GM18520 (cell line): ENCODE results near the gene GLIS1.

Experiments used
- ATAC-seq: cut with Tn5 transposase; IDR thresholded peaks from one replicate; pipeline ENCODE4 v1.9.1; 2021; ENCODE audit not compliant: unreplicated experiment

The GLIS1 gene

GRCh38 chr1:53502641-53503432 is 236.1 kb downstream of the GLIS1 start:
- no peak for ATAC-seq

- no peak for ATAC-seq
Measured at GRCh38 chr1:53501065-53502005, 237.6 kb downstream of the GLIS1 start.

DNA sequence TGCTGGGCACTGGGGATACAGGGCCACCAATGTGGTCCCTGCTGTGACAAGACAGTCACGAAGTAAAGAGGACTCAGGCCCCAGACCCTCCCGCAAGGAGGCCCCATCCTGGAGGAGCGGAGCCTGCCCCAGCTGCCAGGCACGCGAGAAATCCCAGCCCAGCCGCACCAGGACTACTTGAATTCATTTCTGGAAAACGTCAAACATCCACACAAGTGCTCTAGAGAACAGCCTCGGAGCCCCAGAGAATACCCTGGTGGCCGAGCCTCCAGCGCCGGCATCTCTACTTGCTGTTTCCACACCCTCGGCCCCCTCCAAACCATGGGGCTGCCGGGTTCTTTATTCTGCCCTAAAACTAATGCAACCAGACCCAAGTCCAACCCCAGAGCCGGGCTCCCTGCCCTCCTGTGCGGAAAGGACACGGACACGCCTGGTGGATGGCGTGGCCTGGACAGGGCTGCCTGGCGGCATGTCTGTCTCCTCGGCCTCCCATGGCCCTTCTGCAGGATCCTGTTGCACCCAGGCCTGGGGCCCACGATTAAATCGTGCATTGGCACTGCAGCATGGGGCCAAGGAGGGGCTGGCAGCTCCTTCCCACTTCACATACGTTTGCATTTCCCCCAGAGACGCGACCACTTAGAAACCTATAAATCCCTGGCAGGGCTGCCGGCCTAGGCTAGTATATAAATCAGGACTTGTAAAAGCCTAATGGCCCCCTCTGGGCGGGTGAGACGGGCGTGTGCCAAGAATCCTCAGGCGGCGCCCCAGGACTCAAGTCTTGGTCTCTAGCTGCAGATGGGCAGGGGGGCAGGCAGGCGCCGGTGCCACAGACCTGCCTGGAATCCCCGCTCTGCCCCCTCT is 238.5 kb downstream of the GLIS1 start:
- no peak for ATAC-seq

- no peak for ATAC-seq
Measured at GRCh38 chr1:53499257-53500203, 239.4 kb downstream of the GLIS1 start.

GRCh38 chr1:53498555-53499131 is 240.3 kb downstream of the GLIS1 start:
- no peak for ATAC-seq

DNA sequence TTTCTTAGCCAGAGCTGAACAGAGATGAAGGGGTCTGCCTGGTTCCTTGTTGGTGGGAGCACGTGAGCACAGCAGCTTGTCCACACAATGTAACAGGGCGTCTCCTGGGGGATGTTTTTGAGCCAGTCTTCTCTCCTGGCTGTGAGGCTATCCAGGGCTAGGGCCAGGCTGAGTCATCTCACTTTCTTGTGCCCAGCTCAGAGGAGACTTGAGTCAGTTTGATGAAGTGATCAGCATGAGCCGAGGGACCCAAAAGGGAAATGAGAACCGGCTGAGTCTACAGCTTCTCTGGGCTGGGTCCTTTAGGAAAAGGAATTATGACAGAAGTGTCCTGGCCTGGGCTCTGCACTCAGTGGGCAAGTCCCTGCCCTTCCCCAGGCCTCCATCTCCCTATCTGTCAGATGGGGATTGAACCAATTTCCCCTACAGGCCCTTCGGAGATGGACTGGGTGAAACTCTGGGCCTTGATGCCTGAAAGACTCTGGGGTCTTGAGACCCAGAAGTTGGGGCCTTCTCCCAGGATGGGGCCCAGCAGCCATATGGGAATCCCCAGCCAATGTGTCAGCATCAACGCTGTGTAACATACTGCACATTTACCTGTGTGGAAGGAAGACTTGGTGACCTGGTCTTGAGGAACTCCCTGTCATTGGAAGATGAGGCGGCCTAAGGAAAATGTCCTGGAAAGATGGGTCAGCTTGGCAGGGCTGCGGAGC is 243.2 kb downstream of the GLIS1 start:
- ATAC-seq = no peak

GRCh38 chr1:53490351-53490750 is 248.6 kb downstream of the GLIS1 start:
- no peak for ATAC-seq

GRCh38 chr1:53486395-53487026 is 252.5 kb downstream of the GLIS1 start:
- ATAC-seq = no peak

DNA sequence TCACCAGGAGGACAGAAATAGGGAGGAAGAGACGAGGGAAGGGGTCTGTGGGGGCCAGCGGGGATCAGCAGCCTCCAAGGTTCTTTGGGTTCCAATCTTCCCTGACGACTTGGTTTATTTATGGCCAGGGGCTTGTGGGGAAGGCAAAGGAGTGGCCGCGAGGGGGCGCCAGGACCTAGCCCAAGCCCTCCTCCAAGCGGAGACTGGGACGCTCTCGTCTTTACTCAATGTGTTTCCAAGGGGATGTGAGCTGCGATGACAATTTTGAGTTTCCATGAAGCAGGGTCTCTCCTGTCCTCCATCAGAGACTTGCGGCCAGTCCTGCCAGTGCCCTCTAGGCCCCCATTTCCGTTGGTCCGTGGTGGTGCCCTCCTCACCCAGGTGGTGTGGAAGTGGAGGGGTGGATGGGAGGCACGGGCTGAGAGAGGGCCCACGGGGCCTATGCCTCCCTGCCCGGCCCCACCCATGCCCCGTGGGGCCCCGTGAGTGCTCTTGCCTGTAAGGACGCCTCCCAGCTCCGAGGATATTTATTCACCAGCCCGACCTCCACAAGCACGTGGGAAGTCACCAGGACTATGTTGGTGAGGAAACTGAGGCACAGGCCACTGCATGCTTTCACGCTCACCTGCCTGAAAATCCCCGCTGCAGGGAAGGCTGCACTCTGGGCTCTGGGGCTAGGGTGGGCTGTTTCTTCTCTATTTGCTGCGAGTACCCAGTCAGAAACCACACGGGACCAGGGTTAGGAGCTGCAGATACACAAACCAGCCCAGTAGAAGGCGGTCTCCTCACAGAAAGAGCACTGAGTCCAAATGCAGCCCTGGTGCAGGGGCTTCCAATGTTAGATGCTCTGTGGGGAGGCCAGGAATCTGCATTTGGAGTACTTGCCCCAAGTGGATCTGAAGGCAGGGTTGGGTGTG is 253.2 kb downstream of the GLIS1 start:
- ATAC-seq = no peak

DNA sequence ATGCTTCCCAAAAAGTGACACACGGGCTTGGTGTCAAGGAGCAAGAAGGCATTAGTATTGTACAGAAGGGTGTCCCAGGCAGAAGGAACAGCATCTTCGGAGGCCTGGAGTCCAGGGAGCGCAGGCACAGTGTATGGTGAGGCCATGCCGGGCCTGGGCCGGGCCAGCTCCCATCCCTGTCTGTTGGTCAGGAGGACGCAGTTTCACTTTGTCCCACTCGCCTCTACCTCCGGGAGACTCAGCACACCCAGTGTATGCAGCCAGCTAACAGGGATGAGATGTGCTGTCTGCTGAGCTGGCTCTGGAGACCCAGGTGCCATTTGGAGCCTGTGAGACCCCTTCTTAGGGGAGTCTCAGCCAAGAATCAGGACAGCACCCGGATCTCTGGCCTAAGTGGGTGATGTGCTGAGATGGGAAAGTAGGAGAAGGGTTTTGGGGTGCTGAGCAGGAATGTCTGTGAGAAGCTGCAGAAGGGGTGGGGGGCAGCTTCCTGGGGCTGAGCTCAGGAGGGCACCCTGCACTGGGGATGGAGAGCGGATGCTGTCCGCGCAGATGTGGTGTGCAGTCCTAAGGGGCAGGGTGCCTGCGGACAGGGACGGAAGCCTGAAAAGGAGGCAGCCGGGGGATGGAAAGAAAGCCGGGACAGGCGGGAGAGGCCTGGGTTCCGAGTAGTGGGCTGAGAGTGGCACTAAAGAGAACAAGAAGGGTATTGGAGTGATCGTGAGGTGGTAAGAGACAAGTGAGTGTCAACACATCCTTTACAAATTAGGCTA is 254.1 kb downstream of the GLIS1 start:
- no peak for ATAC-seq

GRCh38 chr1:53483656-53484055 is 255.3 kb downstream of the GLIS1 start:
- ATAC-seq = no peak

DNA sequence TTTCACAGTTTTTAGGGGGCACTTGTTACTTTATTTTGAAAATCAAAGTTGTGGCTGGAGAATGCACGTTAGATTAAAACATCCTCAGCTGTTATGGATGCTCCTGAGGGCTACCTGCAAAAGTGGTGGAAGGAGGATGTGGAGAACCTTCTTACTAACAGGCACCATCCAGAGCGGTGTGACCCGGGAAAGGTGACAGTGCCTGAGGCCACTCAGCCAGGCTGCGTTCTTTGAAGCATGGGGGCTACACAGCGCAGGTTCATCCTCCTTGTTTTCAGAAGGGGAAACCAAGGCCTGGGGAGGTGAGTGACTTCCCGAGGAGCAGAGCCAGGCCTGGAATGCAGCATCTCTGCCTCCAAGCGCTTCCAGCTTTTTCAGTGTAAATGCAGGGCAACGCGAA is 255.8 kb downstream of the GLIS1 start:
- ATAC-seq = no peak

DNA sequence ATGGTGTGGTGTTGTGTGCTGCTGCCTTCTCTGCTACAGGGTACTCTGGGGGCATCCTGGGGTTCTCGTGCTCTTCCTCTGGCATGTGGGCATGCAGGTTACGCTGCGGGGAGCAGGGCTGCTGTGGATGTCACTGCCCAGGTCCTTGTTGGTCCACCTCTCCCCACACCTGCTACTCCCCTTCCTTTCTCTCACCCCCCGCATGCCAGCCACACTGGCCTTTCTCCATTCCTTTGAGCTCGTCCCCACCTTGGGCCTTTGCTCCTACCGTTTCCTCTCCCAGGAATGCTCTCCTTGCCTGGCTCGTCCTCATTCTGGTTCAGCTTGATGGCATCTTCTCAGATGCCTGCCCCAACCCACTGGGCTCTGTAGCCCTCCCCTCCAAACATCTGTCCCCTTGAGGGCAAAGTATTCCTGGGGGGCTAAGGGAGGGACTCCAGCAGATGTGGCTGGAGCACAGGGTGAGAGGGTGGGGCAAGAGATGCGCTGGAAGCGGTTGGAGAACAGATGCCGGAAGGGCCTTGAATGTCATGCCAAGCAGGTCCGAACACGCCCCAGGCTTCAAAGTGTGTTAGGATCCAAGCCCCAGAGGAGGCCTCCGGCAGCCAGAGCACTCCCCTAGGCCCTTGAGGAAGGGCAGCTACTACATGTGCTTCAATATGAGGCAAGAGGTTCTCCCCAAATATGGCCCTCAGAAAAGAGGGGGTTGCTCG is 256.4 kb downstream of the GLIS1 start:
- no peak for ATAC-seq

- ATAC-seq = no peak
Measured at GRCh38 chr1:53481456-53481855, 257.5 kb downstream of the GLIS1 start.

DNA sequence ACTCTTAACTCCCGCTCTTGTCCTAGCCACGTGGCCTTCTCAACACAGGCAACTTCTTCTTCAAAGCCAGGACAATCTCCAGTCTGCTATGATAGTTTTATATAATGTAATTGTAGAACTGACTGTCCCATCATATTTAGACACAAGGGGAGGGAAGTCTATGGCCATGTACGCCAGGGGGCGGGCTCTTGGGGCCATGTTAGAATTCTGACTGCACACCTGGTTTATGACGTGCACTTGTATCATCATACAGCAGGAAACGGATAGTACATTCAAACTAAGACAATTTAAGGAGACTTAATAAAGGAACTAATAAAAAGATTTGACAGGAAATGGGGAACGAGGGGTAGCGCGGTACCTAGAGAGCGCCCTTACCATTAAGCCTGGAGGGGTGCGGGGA is 258.3 kb downstream of the GLIS1 start:
- ATAC-seq = no peak

DNA sequence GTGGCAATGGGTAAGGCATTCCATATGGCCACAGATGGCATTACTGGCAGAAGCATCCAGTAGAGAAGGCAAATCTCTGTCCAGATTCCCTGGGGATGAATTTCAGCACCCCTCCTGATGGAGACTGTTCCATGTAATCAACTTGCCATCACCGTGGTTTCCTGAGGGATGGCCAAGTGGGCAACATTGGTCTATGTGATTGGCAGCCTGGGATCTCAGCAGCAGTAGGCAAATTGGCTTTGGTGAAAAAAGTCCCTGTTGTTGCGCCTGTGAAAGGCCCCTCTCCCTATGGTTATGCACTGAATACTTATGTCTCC is 260.5 kb downstream of the GLIS1 start:
- no peak for ATAC-seq
